GM12875 (cell line): ENCODE data around the gene CEACAM7.
A peak's percentile ranks its signal among the peaks of the same experiment; 100 is the strongest.

Experiments
- H3K4me3 ChIP-seq: one replicate; pipeline ENCODE4 v1.5.1; 2011; ENCODE audit warnings: low read depth, low read length, control low read depth
- CTCF ChIP-seq: IDR thresholded peaks from 2 replicates; pipeline ENCODE4 v1.5.1; 2011; ENCODE audit warnings: low read depth, mild to moderate bottlenecking, control low read depth, inconsistent platforms, low read length, moderate library complexity, borderline replicate concordance; ENCODE audit not compliant: insufficient read depth

CEACAM7 gene

GRCh38 chr19:41694831-41695635 is 7.0 kb upstream of the CEACAM7 start:
- TF ChIP-seq CTCF = no peak
- no peak overlapping the region for H3K4me3 ChIP-seq

GRCh38 chr19:41694196-41694595 is 6.1 kb upstream of the CEACAM7 start:
- no peak overlapping the region for H3K4me3 ChIP-seq
- no peak for TF ChIP-seq CTCF

GRCh38 chr19:41691268-41691970 is 3.3 kb upstream of the CEACAM7 start:
- TF ChIP-seq CTCF = peak; percentile 81

DNA sequence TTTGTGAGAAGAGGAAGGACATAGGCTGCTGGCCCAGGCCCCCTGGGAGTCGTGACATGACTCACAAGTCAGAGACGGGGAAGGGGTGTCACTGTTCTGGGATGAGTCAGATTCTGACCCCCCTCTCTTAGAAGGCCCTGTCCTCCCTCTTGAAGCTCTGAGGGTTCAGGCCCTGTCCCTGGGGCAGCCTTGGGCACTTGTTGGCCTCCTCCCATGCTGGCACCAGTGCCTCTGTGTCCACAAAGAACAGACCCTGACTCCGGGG is 2.7 kb upstream of the CEACAM7 start:
- no peak for TF ChIP-seq CTCF
- no peak overlapping the region for H3K4me3 ChIP-seq

More at GRCh38 chr19:41691268-41691970, 3.3 kb upstream of the CEACAM7 start:
- no peak overlapping the region for H3K4me3 ChIP-seq

GRCh38 chr19:41689993-41690800 is 2.1 kb upstream of the CEACAM7 start:
- no peak for TF ChIP-seq CTCF
- H3K4me3 ChIP-seq = no peak overlapping the region

DNA sequence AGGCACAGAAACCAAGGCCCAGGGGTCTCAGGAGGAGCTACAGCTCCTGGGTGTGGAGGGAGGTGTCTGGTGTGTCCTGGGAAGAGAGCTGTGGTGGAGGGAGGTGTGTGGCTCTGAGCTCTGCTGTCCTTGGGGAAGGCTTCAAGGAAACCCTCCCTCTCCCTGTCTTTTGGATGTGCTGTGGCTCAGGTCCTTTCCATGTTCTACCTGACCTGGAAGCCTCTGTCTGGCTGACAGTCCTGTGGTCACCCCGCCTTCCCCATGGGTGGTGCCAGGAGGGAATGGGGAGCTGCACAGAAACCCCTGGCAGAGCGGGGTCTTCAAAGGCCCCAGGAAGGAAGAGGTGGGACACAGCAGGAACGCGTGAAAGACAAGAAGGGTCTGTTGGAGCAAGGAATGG is 617 bp upstream of the CEACAM7 start:
- no peak overlapping the region for H3K4me3 ChIP-seq
- no peak for TF ChIP-seq CTCF

DNA sequence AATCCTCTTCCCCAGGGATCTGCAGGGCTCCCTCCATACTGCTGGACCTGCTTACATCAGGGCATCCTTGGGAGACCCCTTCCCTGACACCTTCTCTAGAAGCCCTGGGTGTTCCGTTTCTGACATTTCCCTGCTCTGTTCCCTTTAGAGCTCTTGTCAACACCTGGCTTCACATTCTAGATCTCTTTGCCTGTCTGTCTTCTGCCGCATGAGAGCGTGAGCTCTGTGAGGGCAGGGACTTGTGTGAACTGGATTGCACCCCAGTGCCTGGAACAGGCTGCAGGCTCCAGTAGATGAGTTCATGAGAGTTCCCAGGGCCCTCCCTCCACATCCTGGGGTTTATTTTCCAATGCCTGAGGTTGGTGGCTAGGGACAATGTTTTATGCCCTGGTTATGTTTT is 651 bp downstream of the CEACAM7 start:
- no peak for TF ChIP-seq CTCF
- no peak overlapping the region for H3K4me3 ChIP-seq
